NCI-H2171 (cell line): ENCODE data around the gene SLC48A1.

Experiments
- DNase-seq: peaks from one replicate; lab custom pipeline; 2025; lab: John Stamatoyannopoulos, UW

Gene SLC48A1

DNA sequence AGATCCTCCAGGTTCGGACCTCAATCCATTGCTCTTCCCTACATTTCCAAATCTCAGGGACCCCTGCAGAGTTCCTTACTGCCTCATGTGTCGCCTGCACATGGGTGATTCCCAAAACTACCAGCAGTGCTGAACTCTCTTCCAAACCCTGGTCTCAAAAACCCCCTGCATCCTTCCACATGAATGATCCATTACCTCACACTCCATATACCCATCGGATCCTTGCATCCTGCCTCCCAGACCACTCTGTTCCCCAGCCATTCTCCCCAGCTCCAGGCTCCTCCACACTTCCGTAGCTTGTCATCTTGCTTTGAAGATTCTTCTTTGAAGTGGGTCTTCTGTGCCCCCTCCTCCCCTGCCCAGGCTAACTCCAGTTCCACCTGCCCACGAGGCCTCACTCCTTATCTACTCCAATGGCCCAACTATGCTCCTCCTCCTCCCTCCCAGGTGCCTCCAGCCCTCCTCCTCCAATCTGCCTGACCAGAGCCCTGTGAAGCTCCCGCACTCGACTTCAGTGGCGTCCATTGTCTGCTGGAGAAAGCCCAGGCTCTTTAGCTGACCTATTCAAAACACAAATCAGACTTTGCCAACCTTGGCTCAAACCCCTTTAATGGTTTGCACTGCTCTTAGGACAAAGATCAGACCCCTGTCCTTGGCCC lies 28.1 kb upstream of the SLC48A1 start:
- no peak for DNase-seq

DNA sequence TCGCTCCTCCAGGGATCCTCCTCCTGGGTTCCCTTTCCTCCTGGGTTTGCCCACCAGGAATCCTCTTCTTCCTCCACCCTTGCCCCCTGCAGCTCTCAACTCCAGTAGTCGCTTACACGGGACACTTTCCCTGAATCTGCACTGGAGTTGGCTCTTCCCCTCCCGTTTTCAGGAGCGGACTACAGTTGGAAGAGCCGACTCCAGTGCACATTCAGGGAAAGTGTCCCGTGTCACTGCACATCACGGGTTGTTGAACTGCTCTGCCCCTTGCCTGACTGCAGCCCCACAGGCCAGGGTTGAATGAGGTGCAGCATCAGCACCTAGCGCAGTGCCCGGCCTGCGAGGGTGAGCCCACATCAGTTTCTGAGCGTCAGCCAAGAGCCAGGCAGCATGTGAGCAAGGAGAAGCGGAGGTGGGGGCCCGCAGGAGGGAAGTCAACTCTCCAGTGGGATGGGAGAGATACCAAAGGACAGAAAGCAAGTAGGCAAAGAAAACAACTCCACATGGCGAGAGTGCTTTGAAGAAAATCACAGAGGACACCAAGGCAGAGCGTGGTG lies 27.5 kb upstream of the SLC48A1 start:
- DNase-seq: no peak

DNA sequence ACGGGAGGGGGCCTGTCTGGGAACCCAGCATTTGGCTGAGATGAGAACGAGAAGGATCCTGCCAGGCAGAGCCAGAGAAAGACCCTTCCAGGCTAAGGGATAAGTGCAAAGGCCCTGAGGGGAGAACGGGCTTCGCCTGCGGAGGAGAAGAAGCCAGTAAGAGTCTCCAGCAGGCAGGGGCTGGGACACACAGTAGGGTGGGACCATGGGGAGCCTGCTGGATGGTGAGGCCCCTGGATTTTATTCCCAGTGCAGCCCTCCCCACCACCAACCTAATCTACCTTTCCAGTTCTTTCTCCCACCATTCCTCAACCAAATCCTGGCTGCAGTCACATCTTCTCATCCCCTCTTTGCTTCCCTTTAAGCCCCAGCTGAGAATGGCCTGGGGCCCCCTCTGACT lies 27.0 kb upstream of the SLC48A1 start:
- no peak for DNase-seq

DNA sequence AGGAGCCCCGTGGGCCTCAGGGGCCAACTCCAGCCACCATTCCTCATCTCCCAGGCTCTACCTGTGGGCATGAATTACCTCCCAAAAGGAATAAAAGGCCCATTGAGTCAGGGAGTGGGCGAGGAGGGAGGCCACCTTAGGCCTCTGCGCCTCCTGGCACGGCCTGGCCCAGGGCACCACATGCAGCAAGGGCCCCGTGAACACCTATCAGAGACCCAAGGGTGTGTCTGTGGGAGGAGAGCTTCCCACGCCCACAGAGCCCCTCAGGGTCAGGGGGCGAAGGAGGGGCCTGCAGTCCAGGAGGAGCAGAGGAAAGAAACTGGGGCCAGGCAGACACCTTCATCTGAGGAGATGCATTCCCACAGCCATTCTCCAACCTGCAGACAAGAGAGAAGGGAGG lies 26.5 kb upstream of the SLC48A1 start:
- DNase-seq: no peak

DNA sequence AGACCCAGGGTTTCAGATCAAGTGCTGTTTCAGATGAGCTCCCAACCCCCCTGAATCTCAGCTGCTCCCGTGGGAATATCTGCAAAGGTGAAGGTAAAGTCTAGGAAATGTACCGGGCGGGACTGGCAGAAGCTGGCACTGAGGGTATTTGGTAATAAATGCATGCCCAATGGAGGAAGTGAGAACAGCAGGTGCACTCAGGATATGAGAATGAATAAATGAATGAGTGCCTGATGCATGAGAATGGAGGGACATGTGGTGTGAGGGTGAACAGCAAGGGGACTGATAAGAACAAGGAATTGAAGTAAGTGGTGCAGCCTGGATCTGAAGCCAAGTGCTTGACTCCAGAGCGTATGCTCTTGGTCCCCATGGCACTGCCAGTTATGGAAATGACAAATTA lies 25.9 kb upstream of the SLC48A1 start:
- no peak for DNase-seq

DNA sequence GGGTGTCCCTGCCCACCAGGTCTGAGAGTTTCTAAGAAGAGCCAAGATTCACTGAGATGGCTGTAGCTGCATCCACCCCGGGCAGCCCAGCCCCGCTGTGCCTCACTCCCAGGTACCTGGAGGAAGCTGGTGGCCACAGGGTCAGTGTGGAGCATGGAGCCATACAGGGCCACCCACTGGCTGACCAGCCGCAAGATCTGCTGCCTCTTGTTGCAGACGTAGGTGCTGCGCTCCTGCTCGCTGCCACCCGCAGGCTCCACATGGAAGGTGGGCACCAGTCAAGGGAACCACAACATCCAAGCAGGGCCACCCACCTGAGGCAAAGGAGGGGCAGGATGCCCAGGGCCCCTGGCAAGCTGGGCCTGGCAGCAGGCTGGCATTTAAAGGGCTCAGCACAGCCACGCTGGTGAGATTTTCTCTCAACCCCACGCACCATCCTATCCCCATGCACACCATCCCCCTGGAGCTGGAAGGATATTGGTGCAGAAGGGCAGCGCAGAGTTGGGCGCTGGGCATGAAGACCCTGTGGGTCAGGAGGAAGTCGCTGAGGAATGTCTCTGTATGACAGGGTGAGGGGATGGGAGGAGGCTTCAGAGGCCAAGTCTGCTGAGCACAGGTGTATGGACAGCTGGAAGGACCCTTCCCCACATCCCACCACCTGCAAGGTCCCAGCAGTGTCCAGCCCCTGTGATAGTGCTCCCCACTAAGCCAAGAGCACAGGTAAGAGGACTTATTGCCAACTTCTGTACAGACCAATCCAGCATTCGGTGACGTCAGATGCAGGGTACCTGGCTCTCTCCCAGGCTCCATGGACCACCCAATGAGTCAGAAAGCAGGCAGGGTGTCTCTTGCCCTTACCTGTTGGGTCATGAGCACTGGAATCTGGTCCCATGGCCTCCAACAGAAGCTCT lies 25.2 kb upstream of the SLC48A1 start:
- DNase-seq: no peak

DNA sequence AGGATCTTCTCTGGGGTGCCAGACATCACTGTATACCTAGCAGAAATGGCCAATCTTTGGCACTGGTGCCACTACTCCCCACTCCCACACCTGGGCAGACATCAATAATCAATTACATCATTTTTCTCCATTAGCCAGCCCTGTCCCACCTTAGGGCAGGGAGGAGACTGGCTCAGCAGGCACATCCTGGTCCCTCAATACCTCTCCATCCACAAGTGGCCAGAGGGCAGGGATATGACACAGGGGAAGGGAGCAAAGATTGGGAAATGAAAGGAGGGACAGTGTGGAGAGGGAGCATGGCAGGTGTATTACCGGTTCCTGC lies 24.6 kb upstream of the SLC48A1 start:
- DNase-seq: no peak

DNA sequence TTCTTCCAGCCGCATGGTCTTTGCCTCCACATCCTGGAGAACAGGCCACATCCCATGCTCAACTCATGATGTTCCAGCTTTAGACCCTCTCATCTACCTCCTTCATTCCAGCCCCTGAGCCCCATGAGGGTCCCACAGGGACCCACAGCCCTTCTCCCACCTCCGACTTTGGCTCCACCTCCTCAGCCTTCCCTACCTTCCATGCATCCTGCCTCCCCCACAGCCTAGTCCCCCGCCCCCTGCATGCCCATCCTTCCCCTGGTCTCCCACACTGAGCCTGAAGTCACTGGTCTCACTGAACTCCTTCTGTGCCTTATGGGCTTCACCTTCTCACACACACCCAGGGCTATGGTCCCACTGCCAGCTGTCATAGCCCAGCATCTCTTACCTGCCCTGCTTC lies 24.1 kb upstream of the SLC48A1 start:
- DNase-seq: no peak

DNA sequence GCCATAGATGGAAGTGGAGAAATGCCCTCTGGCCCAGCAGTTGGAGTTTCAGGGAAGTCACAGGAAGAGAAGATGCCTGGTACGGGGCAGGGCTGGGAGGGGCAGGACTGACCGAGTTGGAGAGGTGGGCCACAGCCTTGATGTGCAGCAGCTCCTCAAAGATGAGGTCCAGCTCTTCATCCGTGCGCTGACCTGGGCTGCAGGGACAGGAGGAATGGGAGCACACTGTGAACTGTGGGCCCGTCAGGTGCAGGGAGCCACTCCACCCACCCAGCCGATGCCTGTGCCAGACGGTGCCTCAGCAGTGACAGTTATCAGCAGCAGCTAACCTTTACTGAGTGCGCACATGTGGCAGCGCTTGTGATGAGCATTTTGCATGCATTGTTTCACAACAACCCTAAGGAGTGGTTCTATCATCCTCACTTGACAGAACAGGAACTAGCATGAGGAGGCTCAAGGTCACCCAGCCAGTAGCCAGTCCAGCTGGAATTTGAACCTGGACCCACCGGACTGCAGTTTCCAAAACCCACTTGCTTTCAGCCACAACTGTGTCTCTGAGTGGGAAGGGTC lies 22.7 kb upstream of the SLC48A1 start:
- no peak for DNase-seq

DNA sequence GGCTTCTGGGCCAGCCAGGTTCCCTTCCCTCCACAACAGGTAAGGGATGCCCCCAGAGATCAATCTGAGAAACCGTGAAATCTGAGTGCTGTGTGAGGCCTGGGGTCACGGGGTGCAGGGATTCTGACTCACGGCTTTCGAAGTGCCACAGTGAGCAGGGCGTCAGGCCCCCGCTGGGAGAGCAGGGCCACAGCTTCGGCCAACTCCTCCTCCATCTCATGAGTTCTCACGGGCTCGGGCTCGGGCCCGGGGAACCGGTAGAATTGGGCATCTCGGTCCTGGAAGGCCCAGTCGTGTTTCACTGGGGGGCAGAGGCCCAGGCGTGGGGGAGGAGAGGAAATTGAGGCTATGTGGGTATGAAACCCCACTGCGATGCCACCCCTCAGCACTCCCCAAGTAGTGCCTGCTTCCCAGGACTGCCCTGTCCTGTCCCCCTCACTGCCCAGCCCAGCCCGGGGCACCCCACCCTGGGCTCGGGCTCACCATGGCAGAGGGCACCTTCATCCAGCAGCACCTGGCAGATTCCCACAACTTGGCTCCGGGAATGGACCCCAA lies 22.0 kb upstream of the SLC48A1 start:
- no peak for DNase-seq

DNA sequence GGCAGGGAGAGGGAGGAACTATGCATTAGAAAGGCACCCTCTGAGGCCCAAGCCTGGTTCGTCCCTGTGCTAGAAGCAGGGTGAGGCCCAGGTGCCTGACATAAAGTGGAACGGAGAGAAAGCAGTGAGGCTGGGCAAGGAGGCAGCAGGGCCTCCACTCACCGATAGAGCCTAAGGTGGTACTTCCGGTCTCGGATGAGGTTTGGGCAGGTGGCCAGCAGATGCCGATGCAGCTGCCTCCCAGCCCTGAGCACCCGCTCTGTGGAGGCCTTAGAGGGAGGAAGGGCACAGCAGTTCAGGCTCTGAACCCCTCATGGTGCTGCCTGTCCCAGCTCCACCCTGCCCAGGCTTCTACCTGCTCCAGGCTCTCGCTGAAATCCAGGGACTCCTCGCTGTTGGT lies 21.5 kb upstream of the SLC48A1 start:
- DNase-seq: no peak

DNA sequence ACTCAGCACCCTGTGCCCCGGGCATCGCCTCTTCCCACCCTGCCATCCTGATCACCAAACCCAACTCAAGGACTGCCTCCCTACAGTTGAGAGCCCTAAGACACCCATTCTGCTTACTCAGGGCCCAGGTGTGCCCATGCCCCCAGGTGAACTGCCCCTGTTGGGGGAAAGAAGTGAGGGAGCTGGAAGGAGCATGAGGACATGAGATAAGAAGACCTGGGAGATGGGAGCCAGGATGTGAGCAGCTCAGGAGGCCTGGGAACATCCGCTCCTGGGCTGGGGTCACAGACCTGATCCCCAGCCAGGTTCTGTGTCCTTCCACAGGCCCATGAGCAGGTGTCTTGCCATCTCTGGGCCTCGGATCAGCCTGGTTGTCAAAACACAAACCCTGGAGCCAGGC lies 20.9 kb upstream of the SLC48A1 start:
- no peak for DNase-seq

DNA sequence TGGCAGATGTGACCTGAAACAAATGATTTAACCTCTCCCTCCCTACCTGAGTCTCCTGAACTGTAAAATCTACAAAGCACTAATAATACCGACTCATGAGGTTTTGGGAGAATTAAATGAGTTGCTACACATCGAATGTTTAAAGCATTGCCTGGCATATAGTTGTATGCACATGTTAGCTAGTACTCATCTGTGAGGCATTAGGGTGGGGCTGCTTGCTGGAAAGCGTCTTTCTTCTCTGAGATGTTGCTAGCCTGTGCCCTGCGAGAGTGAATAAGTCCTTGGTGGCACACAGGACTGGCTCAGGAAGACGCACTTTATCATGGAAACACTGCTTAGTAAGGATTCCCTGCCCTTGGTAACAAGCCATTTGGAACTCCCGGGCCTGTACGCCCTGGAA lies 20.5 kb upstream of the SLC48A1 start:
- DNase-seq: no peak

DNA sequence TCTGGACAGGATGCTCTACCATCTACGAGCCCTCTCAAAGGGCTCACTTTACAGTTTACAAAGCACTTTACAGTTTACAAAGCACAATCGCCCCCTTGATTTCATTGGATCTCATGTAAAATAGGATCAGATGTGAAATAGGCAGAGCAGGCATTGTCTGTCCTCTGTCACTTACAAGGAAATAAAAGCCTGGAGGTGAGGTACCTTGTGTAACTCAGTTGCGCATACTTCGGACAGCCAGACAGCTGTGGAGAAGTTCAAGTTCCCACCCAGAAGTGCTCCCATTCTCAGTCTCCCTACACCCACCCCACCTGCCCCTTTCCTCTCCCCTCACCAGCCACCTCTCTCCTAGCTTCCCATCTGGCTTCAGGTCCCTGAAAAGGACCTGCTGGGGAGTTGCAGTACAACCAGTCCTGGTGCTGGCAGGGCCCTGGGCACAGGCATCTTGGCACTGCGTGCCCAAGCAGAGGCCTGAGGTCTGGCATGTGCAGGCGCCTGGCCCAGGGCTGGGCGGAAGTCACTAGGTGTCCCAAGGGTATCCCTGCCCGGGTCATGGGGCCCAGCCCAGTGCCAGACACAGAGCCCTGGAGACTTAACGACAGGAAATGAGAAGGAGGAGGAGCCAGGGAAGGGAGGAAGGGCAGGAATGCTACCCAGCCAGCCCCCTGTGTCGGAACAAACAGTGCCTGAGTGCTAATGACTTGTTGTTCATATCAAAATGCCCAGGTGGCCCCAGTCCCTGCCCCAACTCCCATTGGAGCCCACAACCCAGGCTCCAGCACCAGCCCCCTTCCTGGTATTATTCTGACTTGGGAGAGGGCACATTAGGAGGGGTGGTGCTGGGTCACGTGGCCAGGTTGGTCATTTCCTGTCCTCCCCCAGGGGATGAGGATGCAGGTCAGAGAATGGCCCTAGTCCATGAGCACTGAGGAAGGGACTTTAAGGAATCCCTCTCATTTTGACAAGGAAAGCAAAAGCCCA lies 19.7 kb upstream of the SLC48A1 start:
- DNase-seq: no peak

DNA sequence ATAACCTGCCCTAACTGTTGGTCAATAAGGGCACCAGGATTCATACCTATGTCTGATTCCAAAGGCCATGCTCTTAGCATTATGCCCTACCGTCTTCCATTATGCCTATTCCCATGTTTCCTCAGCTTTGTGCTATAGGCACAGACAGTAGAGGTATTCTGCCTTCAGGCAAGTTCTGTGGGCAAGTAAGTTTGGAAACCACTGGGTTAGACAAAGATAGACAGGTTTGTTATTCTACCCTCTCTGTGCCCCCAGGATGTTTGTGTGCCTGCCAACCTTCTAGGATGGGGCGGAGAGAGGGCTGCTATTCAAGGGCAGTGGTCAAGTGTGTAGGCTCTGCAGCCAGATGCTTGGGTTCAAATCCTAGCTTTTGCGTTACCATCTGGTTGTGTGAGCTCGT lies 18.9 kb upstream of the SLC48A1 start:
- no peak for DNase-seq

DNA sequence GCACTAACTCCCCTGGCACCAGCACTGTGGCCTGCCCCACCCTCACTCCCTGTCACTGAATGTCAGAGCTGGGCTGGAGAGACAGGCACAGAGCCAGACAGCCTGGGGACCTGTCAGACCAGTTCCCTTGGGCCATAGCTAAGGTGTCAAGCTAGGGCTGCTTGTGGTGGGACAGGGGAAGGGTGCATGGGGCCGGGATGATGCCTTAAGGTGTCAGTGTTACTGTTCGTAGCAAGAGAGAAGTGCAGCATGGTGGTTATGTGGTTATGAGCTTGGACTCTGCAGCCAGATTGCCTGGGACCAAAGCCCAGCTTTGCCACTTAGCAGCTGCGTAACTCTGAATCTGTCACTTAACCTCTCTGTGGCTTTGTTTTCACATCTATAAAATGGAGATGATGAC lies 18.2 kb upstream of the SLC48A1 start:
- DNase-seq: no peak

DNA sequence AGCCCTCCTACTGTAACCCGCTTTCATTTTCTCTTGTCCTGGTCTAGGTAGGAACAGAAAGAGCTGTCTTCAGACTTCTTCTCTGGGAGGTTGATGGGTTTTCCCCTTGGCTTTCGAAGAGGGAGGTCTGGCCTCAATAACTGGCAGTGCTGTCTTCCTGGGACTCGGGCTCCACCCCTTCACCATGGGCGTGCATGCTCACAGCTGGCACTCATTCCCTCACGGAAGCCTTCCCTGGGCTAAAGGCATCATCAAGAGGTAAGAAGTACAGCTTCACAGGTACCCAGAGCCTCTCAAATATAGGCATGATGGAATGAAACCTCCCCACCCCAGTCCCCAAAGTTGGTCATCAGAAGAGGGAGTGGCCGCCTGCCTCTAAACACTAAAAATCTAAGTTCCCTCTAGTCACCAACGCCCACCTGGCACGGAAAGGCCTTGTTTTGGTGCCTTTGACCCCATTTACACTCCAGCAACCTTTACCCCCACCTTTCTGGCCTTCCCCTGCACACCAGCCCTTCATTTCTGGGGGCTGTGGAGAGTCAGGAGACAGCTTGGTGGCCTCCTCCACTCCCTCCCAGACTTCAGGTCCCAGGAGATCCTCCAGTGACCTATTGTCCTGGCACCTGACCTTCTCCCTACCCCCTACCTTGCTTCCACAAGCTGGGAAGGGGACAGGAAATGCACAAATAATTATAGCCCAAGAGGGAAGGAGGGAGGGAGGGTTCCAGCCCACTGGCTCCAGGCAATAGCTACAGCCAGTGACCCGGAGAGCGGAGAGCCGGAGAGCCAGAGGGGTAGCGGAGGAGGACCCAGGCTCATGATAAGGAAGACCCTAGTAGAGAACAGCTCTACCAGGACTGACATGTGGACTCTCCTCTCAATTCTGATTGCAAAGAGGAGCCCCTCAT lies 17.1 kb upstream of the SLC48A1 start:
- no peak for DNase-seq

DNA sequence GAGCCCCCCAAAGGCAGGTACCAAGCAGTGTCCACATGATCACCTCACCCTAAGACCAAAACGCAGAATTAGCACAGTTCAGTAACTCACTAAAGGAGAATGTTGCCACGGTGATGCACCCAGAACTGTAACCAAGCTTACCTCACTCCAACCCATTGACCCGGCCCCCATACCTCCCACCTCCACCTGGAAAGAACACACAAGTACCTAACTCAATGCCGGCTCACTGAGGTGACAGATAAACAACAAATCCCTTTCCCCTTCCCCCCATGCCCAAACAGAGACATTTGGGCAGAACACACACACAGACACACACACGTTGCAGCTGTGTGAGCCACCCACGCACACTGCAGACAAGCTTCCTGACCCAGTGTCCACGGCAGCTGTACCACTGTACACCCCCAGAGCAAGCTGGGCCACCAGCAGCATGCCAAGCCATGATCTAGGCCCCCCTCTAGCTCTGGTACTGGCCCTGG lies 15.6 kb upstream of the SLC48A1 start:
- no peak for DNase-seq

DNA sequence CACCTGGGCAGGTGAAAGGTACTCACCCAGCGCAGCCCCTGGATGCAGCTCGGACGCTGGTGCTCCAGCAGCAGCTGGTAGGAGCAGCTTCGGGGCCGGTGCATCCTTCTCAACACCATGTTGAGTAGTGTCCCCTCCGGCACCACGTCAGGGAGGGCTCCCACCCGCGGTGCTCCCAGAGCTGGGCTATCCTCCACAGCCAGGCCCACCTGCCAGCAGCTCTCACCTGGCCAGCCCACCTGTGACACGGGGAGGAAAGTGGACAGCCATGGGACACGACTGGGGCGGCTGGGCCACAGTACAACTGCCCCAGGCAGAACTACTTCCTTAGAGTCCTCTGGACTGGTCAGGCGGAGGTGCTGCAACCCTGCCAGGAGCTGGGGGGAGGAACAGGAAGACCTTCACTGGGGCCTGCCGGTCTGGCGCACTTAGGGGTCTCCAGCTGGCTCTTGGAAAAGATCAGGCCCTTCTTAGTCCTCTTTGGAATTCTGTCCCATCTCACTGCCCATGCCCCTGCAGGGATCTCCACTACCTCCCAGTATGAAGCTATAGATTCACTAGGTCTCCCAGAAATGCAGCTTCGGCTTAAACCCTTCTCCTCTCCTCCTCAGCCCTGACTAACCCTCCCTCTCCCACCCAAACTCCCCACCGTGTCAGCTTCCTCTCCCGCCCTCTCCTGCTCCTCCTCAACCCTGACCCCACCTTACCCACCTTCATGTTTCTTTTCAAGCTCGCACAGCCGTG lies 15.0 kb upstream of the SLC48A1 start:
- no peak for DNase-seq

DNA sequence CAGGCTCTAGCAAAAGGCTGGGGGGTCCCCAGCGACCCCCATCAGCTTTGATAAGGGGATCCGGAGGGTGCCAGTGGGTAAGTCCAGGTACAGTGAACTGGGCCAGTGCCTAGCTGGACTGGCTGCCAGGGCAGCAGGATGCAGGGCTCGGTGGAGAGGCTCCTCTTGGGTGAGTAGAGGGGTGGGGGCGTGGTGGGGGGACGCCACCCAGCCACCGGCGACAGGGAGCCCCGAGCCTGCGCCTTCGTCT lies 14.5 kb upstream of the SLC48A1 start:
- DNase-seq: no peak
